GM19328 (cell line): ENCODE data around the gene MYH13.

Experiments
- ATAC-seq: cut with Tn5 transposase; IDR thresholded peaks from one replicate; pipeline ENCODE4 v1.9.1; 2021; ENCODE audit warnings: mild to moderate bottlenecking, moderate library complexity; ENCODE audit not compliant: unreplicated experiment

The MYH13 gene

GRCh38 chr17:10349403-10349802 lies 23.4 kb downstream of the MYH13 start:
- no peak for ATAC-seq

DNA sequence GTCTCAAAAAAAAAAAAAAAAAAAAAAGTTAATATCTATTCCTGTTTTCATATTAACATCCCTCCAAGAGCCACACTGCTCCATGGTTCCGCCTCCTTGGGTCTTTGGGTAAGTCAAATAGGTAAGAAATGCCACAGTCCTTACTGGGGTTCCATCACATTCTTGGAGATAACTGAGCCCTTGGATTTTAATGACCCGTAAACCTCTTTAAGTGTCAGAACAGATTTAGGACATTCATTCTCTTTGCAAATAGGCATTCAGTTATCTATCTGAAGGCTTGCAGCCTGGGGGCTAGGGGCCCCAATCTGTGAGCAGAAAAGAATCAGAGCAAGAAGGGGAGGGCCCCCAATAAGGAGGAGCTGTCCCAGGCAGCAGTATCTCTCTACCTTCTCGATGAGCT lies 28.0 kb downstream of the MYH13 start:
- no peak for ATAC-seq

DNA sequence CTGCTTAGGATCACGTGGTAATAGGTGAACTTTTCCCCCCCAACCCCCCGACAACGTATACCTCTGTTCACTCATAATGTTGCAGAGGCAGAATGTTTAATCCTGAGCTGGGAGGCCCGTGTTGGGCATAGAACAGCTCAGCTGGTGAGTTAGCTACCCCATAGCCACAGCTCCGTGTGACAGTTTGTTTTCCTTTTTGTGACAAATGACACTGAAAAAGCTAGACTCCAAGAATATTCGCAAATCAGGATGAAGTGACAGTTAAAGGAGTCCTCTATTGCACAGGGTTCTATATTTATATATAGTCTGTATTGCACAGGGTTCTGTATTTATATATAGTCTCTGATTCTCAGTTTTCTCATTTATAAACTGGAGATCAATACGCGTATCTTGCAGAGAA lies 33.8 kb downstream of the MYH13 start:
- no peak for ATAC-seq

- no peak for ATAC-seq
Measured at GRCh38 chr17:10337976-10338375, 34.8 kb downstream of the MYH13 start.

DNA sequence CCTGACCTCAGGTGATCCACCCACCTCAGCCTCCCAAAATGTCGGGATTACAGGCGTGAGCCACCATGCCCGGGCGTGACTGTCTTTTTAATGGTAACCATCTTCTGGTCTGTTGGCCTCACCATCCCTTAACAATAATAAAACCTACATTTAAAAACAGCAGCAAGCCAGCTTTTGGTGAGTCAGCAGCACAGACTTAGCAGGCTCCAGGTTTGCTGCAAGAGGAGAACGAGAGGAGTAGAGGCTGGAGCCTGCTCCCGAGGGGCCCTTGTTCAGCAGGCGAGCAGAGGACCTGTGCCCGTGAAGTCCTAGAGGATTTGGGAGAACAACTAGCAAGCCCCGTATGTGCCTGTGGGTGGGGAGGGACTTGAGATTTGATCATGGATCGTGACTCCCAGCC lies 35.7 kb downstream of the MYH13 start:
- no peak for ATAC-seq

DNA sequence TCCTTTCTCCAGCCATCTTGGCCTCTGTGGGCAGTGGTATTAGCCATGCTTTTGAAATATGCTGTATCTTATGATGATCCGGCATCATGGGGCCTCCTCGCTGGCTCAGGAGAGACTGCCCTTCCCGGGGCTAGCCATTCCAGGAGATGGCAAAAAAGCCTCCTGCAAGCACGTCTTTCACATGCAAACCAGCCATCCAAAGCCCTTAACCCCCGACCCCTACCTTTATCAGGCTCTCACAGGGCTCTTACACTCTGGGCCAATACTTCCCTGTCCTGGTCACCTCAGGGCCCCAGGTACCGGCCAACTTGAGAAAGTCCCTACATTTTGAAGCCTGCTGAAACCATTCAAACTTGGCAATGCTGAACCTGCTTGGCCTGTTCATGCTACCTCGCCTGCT lies 36.4 kb downstream of the MYH13 start:
- ATAC-seq: no peak

DNA sequence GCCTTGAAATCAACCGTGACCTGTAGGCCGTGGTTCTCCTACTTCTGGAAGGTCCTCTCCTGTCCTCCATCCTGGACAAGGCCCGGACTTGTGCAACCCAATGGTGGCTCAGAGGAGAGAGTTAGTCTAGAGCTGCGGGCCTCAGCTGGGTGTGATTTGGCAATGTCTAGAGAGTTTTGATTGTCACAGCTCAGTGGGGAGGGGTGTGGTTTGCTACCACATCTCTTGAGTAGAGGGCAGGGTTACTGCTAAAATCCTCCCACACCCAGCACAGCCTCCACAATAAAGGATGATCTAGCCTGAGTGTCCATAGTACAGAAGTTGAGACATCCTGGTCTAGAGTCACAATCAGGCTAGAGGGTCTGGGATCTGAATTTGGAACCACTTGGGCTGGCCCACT lies 40.3 kb downstream of the MYH13 start:
- no peak for ATAC-seq

- no peak for ATAC-seq
Measured at GRCh38 chr17:10328971-10329923, 43.6 kb downstream of the MYH13 start.

DNA sequence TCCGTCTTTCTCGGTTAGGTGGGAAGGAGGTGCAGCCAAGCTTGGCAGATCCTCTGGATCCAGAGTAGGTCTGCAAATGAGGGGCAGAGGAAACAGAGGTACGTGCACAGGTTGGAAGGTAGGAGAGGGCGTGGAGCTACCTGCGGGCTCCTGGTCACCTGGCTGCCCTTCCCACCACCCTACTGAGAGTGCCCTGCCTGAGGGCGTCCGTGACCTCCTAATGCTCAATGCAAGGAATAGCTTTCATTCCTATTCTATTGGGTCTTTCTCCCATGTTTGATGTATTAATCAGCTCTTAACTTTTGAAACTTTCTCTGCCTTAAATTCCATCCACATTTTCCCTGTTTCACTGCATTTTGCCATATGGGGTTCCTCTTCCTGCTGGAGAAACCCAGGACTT lies 44.6 kb downstream of the MYH13 start:
- ATAC-seq: no peak

DNA sequence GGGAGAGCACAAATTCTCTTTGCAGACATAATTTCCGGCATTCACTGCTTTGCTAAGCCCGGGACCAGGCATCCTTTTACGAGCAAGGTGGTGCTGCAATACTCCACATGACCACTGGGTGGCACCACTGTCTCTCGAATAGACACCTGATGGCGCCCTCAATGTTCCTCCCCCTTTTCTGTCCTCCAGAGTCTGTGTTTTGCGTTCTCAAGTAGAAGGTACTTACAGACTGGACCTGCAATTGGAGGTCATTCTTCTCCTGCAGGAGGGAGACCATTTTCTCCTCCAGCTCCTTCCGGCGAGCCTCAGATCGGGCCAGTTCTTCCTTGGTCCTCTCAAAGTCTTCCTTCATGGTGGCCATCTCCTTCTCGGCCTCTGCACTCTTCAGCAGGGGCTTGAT lies 45.2 kb downstream of the MYH13 start:
- no peak for ATAC-seq

DNA sequence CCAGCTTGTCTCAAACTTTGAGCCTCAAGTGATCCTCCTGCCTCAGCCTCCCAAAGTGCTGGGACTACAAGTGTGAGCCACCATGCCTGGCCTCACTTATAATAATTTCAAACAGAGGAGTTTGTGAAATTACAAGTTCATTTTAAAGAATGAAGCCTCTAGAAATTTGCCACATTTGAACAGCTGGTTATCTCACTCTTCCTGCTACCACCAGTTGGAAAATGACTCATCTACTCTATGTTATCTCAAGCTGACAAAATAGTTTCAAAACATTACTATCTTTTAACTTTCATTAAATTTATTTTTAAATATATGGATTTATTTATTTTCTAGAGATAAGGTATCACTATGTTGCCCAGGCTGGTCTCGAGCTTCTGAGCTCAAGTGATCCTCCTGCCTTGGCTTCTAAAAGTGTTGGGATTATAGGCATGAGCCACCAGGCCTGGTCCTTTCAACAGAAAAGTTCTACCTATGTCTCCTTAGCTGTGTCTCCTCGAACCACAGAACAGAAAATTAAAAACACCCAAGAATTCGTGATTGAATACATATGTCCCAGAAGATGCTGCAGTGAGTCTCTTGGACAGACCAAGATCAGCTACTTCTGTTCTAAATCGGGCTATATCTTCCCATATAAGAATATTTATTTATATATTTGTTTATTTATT lies 47.6 kb downstream of the MYH13 start:
- ATAC-seq: no peak

- ATAC-seq: no peak
Measured at GRCh38 chr17:10323812-10324610, 48.8 kb downstream of the MYH13 start.

- no peak for ATAC-seq
Measured at GRCh38 chr17:10318535-10318934, 54.3 kb downstream of the MYH13 start.

DNA sequence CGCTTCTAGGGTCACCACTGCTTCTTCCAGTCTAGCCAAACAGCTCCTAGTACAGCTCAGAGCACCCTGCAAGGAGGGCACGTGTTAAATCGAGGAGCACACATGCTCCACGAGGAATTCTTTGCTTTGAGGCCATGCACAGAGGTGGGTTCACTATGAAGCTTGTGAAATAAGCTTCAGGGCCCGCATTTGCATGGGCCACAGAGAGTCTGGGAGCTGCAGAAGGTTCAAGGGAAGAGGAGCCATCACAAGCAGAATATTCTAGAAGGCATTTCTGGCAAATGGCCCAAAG lies 55.3 kb downstream of the MYH13 start:
- no peak for ATAC-seq

- ATAC-seq: no peak
Measured at GRCh38 chr17:10316801-10317542, 55.8 kb downstream of the MYH13 start.

- no peak for ATAC-seq
Measured at GRCh38 chr17:10314329-10314728, 58.5 kb downstream of the MYH13 start.

- no peak for ATAC-seq
Measured at GRCh38 chr17:10313037-10313672, 59.7 kb downstream of the MYH13 start.

- ATAC-seq: no peak
Measured at GRCh38 chr17:10311131-10311530, 61.7 kb downstream of the MYH13 start.

GRCh38 chr17:10309003-10309974 lies 63.5 kb downstream of the MYH13 start:
- no peak for ATAC-seq
